Measurements from ENCODE around the gene MYO1C. TPM values are rescaled to one million over a fixed set of nuclear protein-coding genes. Genes with fewer than 3 reads are reported as not detected.

Gene MYO1C
- total and polyA plus RNA-seq, 2 experiments from 2014 or later: 76.8 to 85.3 TPM

DNA sequence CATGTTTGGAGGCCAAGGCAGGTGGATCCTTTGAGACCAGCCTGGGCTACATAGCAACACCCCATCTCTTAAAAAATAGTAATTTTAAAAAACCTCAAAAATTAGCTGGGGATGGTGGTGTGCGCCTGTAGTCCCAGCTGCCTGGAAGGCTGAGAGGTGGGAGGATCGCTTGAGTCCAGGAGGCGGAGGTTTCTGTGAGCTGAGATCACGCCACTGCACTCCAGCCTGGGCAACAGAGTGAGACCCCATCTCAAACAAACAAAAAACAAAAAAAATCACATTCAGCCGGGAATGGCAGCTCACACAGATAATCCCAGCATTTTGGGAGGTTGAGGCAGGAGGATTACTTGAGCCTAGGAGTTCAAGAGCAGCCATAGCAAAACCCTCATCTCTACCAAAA lies 76.1 kb downstream of the MYO1C start:
- Histone ChIP-seq H4K20me1 (ENCODE audit: insufficient read depth, poor library complexity, severe bottlenecking) (no peaks in the 10 kb centered on the region), H3K9me2 (replicated peaks; ENCODE audit: insufficient read depth) (no peaks in the 10 kb centered on the region), H3K4me3 (no peak overlapping the region), H3K4me2 (no peak overlapping the region), H3K79me2 (no peaks in the 10 kb centered on the region), H3K27me3 (no peaks in the 10 kb centered on the region), H3K9me3 (ENCODE audit: low read depth) (no peaks in the 10 kb centered on the region), H3K27ac (no peak overlapping the region), H2AFZ (no peak overlapping the region), H3K4me1 (ENCODE audit: insufficient read depth) (no peaks in the 10 kb centered on the region), H3K36me3 (replicated peaks; ENCODE audit: insufficient read depth, low read depth) (no peaks in the 10 kb centered on the region)
- 97% methylated on average over 5 of the region's 5 CpGs for WGBS (ENCODE audit: low lambda C conversion rate, missing lambda C conversion rate)
- DNase-seq (ENCODE audit: low spot score): no peak
- TF ChIP-seq CTCF (IDR thresholded peaks at IDR 0.05; ENCODE audit: poor library complexity) (no peak), EZH2 (IDR thresholded peaks at IDR 0.05; ENCODE audit: borderline replicate concordance) (no peak), EZH2phosphoT487 (IDR thresholded peaks at IDR 0.05; ENCODE audit: low read depth, severe bottlenecking, unreplicated experiment) (no peak)

DNA sequence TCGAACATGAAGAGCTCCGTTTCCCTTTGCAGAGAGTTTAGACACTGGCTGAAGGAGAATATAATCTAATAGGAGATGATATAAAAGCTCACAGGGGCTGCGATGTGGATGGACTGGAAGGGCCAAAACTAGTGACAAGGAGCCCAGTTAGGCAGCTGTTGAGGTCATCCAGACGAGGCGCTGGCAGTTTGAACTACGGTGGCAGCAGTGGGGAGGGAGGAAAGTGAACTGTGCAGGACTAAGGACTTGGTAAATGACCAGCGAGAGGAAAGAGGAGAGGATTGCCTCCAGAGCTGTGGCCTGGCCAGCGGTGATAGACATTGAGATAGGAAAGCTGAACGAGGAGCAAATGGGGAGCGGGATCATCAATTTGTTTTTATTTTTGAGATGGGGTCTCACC lies 77.9 kb downstream of the MYO1C start:
- H3K9me3 ChIP-seq (ENCODE audit: low read depth): no peaks in the 10 kb centered on the region
- no peak overlapping the region for H2AFZ ChIP-seq
- no peak overlapping the region for H3K4me3 ChIP-seq
- H3K27me3 ChIP-seq: no peaks in the 10 kb centered on the region
- no peaks in the 10 kb centered on the region for H3K9me2 ChIP-seq (replicated peaks; ENCODE audit: insufficient read depth)
- no peak overlapping the region for H3K27ac ChIP-seq
- TF ChIP-seq EZH2 (IDR thresholded peaks at IDR 0.05; ENCODE audit: borderline replicate concordance) (no peak), EZH2phosphoT487 (IDR thresholded peaks at IDR 0.05; ENCODE audit: low read depth, severe bottlenecking, unreplicated experiment) (no peak), CTCF (IDR thresholded peaks at IDR 0.05; ENCODE audit: poor library complexity) (no peak)
- H3K4me2 ChIP-seq: no peak overlapping the region
- H3K36me3 ChIP-seq (replicated peaks; ENCODE audit: insufficient read depth, low read depth): no peaks in the 10 kb centered on the region
- no peaks in the 10 kb centered on the region for H3K79me2 ChIP-seq
- H4K20me1 ChIP-seq (ENCODE audit: insufficient read depth, poor library complexity, severe bottlenecking): no peaks in the 10 kb centered on the region
- 84% methylated on average over 10 of the region's 10 CpGs for WGBS (ENCODE audit: low lambda C conversion rate, missing lambda C conversion rate)
- H3K4me1 ChIP-seq (ENCODE audit: insufficient read depth): no peaks in the 10 kb centered on the region
- DNase-seq (ENCODE audit: low spot score): no peak

Other genes starting within 250 kb of the MYO1C start
- not detected in 2 replicates for gene BHLHA9, start 222.2 kb downstream of the MYO1C start, total RNA-seq
- not detected in 2 replicates for gene BHLHA9, start 222.2 kb downstream of the MYO1C start, polyA plus RNA-seq
- 0.08 TPM in 1 of 2 replicates, not detected in the other for gene TRARG1, start 213.0 kb downstream of the MYO1C start, total RNA-seq
- not detected in 2 replicates for gene TRARG1, start 213.0 kb downstream of the MYO1C start, polyA plus RNA-seq
- gene YWHAE, start 92.5 kb downstream of the MYO1C start, total RNA-seq: 566 and 611 TPM in 2 replicates
- 339 and 374 TPM in 2 replicates for gene YWHAE, start 92.5 kb downstream of the MYO1C start, polyA plus RNA-seq
- gene CRK, start 36.5 kb downstream of the MYO1C start, total RNA-seq: 66.7 and 72.1 TPM in 2 replicates
- gene CRK, start 36.5 kb downstream of the MYO1C start, polyA plus RNA-seq: 66.5 and 69.2 TPM in 2 replicates
- 34.7 and 48.4 TPM in 2 replicates for gene INPP5K, start 23.9 kb upstream of the MYO1C start, total RNA-seq
- gene INPP5K, start 23.9 kb upstream of the MYO1C start, polyA plus RNA-seq: 33.5 and 40.4 TPM in 2 replicates
- gene PITPNA, start 70.1 kb upstream of the MYO1C start, total RNA-seq: 25.4 and 26.8 TPM in 2 replicates
- gene PITPNA, start 70.1 kb upstream of the MYO1C start, polyA plus RNA-seq: 55.0 and 58.0 TPM in 2 replicates
- 6.0 and 6.1 TPM in 2 replicates for gene SLC43A2, start 136.1 kb upstream of the MYO1C start, total RNA-seq
- gene SLC43A2, start 136.1 kb upstream of the MYO1C start, polyA plus RNA-seq: 9.8 and 10.2 TPM in 2 replicates
- gene SCARF1, start 153.0 kb upstream of the MYO1C start, total RNA-seq: 0.93 and 1.2 TPM in 2 replicates
- gene SCARF1, start 153.0 kb upstream of the MYO1C start, polyA plus RNA-seq: 1.0 and 2.0 TPM in 2 replicates
- gene RILP, start 157.2 kb upstream of the MYO1C start, total RNA-seq: 10.3 and 13.7 TPM in 2 replicates
- 9.9 and 11.1 TPM in 2 replicates for gene RILP, start 157.2 kb upstream of the MYO1C start, polyA plus RNA-seq
- 100 and 107 TPM in 2 replicates for gene PRPF8, start 192.2 kb upstream of the MYO1C start, total RNA-seq
- 119 and 125 TPM in 2 replicates for gene PRPF8, start 192.2 kb upstream of the MYO1C start, polyA plus RNA-seq
- 4.5 and 4.9 TPM in 2 replicates for gene TLCD2, start 217.7 kb upstream of the MYO1C start, total RNA-seq
- 2.0 and 3.0 TPM in 2 replicates for gene TLCD2, start 217.7 kb upstream of the MYO1C start, polyA plus RNA-seq
- 16.9 and 24.4 TPM in 2 replicates for gene WDR81, start 232.0 kb upstream of the MYO1C start, total RNA-seq
- gene WDR81, start 232.0 kb upstream of the MYO1C start, polyA plus RNA-seq: 24.0 and 27.6 TPM in 2 replicates

Data from hepatocyte (in vitro differentiated cells).